Stimulated activated naive B cell treated with anti-CD40 and anti-IgM and Interleukin-4, amounts not matched to agents 10 μg/mL and 1 μg/mL and 100 μg/mL, for 72 hours (primary cell): ENCODE data around the gene NAGK.

ENCODE experiments used
- ATAC-seq, 2 donors: fragments of 150-1000 bp; cut with Tn5 transposase; replicated peaks; 2 replicates each; pipeline ENCODE4 v1.10.0; 2021; ENCODE audit warnings: moderate library complexity in 1 of 2
- DNase-seq: peaks from one replicate; pipeline ENCODE4 v3.0.0; 2021
- H3K27ac Mint-ChIP-seq: one replicate; pipeline ENCODE4 v1.8.0; 2022; ENCODE audit warnings: mild to moderate bottlenecking, mixed read lengths
- H3K27me3 Mint-ChIP-seq, 2 donors: one replicate each; pipeline ENCODE4 v1.8.0; 2022; ENCODE audit warnings: mixed read lengths in 2 of 2
- H3K36me3 Mint-ChIP-seq, 2 donors: one replicate each; pipeline ENCODE4 v1.8.0; 2022; ENCODE audit warnings: mixed read lengths in 2 of 2, mild to moderate bottlenecking in 1 of 2
- H3K4me1 Mint-ChIP-seq, 2 donors: one replicate each; pipeline ENCODE4 v1.8.0; 2022; ENCODE audit warnings: mixed read lengths in 2 of 2, mild to moderate bottlenecking in 1 of 2
- H3K4me3 Mint-ChIP-seq, 2 donors: one replicate each; pipeline ENCODE4 v1.8.0; 2022; ENCODE audit warnings: mild to moderate bottlenecking in 2 of 2, mixed read lengths in 2 of 2, moderate library complexity in 1 of 2
- H3K9me3 Mint-ChIP-seq, 2 donors: one replicate each; pipeline ENCODE4 v1.8.0; 2022; ENCODE audit warnings: mixed read lengths in 2 of 2, mild to moderate bottlenecking in 1 of 2

The NAGK gene

GRCh38 chr2:71060871-71061270 is 7.6 kb upstream of the NAGK start:
- peaks cover 8 to 19% of the 10 kb centered on the region in 2 donors for H3K27me3 Mint-ChIP-seq
- no peak overlapping the region for H3K4me3 Mint-ChIP-seq
- no peak overlapping the region for H3K27ac Mint-ChIP-seq
- DNase-seq (no peak), ATAC-seq (no peak)
- peaks cover 17 to 29% of the 10 kb centered on the region in 2 donors for H3K4me1 Mint-ChIP-seq
- no peaks in the 10 kb centered on the region for H3K9me3 Mint-ChIP-seq
- peaks cover 0 to 1% of the 10 kb centered on the region in 2 donors for H3K36me3 Mint-ChIP-seq

DNA sequence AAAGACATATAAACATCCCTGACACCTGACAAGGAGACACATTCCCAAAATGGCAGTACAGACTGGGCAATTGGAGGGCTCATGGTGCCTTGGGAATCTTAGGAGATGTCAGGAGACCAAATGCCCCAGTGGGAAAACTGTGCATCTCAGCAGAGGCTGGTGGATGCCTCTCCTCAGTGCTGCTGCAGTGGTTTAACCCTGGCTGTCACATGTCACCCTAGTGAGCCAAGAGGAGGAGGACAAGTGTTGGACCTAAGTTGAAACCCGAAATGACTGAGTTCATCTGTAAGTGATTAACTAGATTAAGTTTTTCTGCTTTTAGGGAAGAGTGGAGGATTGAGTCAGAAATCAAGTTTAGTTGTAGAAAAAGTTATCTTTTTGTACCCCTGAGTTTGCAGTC is 5.2 kb upstream of the NAGK start:
- Mint-ChIP-seq H3K4me3 (no peak overlapping the region), H3K36me3 (peaks cover 1 to 4% of the 10 kb centered on the region in 2 donors), H3K27ac (no peak overlapping the region), H3K9me3 (no peaks in the 10 kb centered on the region), H3K4me1 (peaks cover 23 to 43% of the 10 kb centered on the region in 2 donors), H3K27me3 (peaks cover 8 to 18% of the 10 kb centered on the region in 2 donors)
- ATAC-seq (no peak), DNase-seq (no peak)

DNA sequence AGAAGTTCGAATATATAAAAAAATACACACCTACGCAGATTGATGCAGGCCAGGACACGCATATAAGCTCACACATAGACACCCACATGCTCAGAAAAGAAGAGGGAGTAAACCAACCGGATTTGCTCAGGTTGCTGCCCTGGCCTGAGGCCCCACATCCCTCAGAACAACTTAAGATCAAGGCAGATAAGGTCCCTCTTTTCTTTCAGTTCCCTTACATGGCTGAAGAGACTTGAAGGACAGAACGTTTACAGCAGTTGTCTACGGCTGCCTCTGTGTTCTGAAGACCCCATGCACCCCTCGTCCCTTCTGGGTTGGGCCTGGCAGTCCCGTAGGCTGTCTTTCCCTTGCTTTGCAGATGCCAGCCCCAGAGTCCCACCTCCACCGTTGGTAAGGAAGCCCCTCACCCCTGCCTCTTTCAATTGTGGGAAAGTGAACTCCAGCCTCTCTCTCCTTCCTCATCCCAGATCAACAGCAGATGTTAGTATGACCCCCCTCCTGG is 4.3 kb upstream of the NAGK start:
- H3K4me1 Mint-ChIP-seq, result peaks cover 25 to 49% of the 10 kb centered on the region in 2 donors
- ATAC-seq, result no peak

DNA sequence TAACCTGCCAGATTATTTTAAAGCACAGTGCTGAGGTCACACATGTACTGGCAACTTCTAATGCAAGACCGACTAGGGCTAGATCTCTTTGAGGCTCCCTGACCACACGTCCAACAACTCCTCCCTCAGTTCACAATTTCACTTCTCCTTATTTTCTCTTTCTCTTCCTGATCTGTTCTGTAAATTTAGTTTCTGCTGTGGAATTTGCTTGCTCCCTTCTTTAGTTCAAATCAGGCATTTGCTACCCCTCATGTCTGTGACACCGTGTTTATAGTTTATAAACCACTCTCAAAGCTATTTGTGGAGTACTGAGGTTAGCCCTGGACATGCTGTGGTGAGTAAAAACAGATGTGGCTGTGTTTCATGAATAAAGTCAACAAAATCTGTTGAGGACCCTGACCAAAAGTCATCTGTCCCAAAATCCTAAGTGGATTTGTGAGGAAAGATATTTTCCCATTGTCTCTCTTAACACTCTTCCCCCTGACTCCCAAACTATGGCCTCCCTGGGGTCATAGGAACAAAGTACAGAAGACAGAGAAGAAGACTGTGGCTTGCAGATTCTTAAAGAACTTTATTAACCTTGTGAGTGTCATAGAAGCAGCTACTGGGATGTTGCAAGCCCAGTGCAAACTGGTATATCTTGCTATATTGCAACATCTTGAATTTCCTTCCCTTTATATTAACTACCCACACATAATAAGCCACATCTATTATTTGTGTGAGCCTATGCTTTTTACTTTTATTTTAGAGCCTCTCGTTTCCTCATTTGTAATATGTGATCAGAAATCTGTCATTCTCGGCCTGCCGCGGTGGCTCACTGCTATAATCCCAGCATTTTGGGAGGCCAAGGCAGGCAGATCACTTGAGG is 3.5 kb upstream of the NAGK start:
- ATAC-seq (peak; percentile 28 to 29), DNase-seq (no peak)
- Mint-ChIP-seq H3K36me3 (peaks cover 4 to 13% of the 10 kb centered on the region in 2 donors), H3K27me3 (peaks cover 0 to 7% of the 10 kb centered on the region in 2 donors), H3K4me1 (peaks cover 31 to 58% of the 10 kb centered on the region in 2 donors), H3K27ac (peak overlapping the region; percentile 89), H3K9me3 (no peaks in the 10 kb centered on the region), H3K4me3 (peak overlapping the region; percentile 6 to 70)

More for the DNA sequence above, 4.3 kb upstream of the NAGK start:
- H3K9me3 Mint-ChIP-seq, result no peaks in the 10 kb centered on the region
- peaks cover 1 to 9% of the 10 kb centered on the region in 2 donors for H3K36me3 Mint-ChIP-seq
- DNase-seq, result no peak
- H3K4me3 Mint-ChIP-seq, result no peak overlapping the region
- H3K27me3 Mint-ChIP-seq, result peaks cover 4 to 13% of the 10 kb centered on the region in 2 donors
- peak overlapping the region; percentile 7 for H3K27ac Mint-ChIP-seq

DNA sequence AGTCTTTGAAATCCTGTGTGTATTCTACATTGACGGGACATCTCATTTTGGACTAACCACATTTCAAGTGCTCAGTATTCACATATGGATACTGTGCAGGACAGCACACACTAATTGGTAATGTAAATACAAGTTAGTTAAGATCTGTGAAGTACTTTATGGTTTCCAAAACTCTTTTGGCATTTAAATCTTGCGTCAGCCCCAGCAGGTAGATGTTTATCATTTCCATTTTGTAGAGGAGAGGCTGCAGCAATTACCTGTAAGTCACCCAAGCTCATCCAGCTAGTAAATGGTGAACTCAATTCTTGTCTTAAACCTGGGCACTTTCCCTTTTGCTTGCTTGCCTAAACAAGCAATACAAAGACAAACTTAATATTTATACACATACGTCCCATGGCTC is 1.6 kb upstream of the NAGK start:
- DNase-seq (no peak), ATAC-seq (no peak)

GRCh38 chr2:71067567-71068217 is 756 bp upstream of the NAGK start:
- Mint-ChIP-seq H3K4me3 (peak overlapping the region; percentile 91 to 93), H3K36me3 (peaks cover 7 to 33% of the 10 kb centered on the region in 2 donors), H3K4me1 (peaks cover 55 to 84% of the 10 kb centered on the region in 2 donors), H3K27me3 (no peaks in the 10 kb centered on the region), H3K9me3 (no peaks in the 10 kb centered on the region), H3K27ac (peak overlapping the region; percentile 99)
- peak; percentile 11 for DNase-seq
- ATAC-seq, result peak; percentile 13 to 20

More for the DNA sequence above, 1.6 kb upstream of the NAGK start:
- Mint-ChIP-seq H3K4me3 (peak overlapping the region in 1 of 2 donors; percentile 93), H3K27ac (no peak overlapping the region), H3K9me3 (no peaks in the 10 kb centered on the region), H3K4me1 (peaks cover 50 to 76% of the 10 kb centered on the region in 2 donors), H3K27me3 (no peaks in the 10 kb centered on the region), H3K36me3 (peaks cover 5 to 29% of the 10 kb centered on the region in 2 donors)

DNA sequence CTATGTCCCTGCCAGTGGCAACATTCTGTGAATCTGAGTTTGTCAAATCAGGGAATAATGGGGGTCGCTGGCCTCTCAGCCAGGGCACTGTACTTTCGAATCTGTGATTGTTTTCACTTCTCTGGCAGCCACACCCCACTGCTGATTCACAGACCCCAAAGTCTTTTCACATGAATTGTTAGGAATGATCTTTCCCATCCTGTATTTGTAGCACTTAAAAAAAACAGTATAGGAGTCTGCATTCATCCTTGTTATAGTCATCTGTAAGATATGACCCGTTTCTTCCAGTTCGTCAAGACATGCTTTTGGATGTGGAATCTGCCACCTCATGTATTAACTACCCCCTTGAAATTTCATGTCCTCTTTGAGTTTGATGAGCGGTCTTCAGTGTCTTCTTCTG is 928 bp downstream of the NAGK start:
- DNase-seq (no peak), ATAC-seq (no peak)
- H3K4me3 Mint-ChIP-seq, result peak overlapping the region; percentile 91 to 93
- peak overlapping the region; percentile 99 for H3K27ac Mint-ChIP-seq
- no peaks in the 10 kb centered on the region for H3K27me3 Mint-ChIP-seq
- H3K9me3 Mint-ChIP-seq, result no peaks in the 10 kb centered on the region
- H3K4me1 Mint-ChIP-seq, result peaks cover 61 to 85% of the 10 kb centered on the region in 2 donors
- H3K36me3 Mint-ChIP-seq, result peaks cover 20 to 46% of the 10 kb centered on the region in 2 donors

- H3K36me3 Mint-ChIP-seq, result peaks cover 25 to 52% of the 10 kb centered on the region in 2 donors
- DNase-seq, result no peak
Measured at GRCh38 chr2:71070294-71071093, 2.0 kb downstream of the NAGK start.

GRCh38 chr2:71071681-71072398 is 3.4 kb downstream of the NAGK start:
- DNase-seq (peak; percentile 70), ATAC-seq (peak; percentile 59 to 67)
- H3K4me3 Mint-ChIP-seq, result peak overlapping the region; percentile 91 to 93
- no peaks in the 10 kb centered on the region for H3K27me3 Mint-ChIP-seq
- H3K27ac Mint-ChIP-seq, result peak overlapping the region; percentile 97
- H3K4me1 Mint-ChIP-seq, result peaks cover 49 to 70% of the 10 kb centered on the region in 2 donors
- H3K9me3 Mint-ChIP-seq, result no peaks in the 10 kb centered on the region
- peaks cover 31 to 58% of the 10 kb centered on the region in 2 donors for H3K36me3 Mint-ChIP-seq

More at GRCh38 chr2:71070294-71071093, 2.0 kb downstream of the NAGK start:
- Mint-ChIP-seq H3K27ac (peak overlapping the region; percentile 97), H3K27me3 (no peaks in the 10 kb centered on the region), H3K4me3 (peak overlapping the region; percentile 91 to 93), H3K9me3 (no peaks in the 10 kb centered on the region), H3K4me1 (peaks cover 51 to 75% of the 10 kb centered on the region in 2 donors)
- ATAC-seq, result no peak

- Mint-ChIP-seq H3K4me3 (peak overlapping the region; percentile 91 to 93), H3K27ac (peak overlapping the region; percentile 97), H3K4me1 (peaks cover 47 to 70% of the 10 kb centered on the region in 2 donors), H3K36me3 (peaks cover 37 to 64% of the 10 kb centered on the region in 2 donors), H3K27me3 (no peaks in the 10 kb centered on the region), H3K9me3 (no peaks in the 10 kb centered on the region)
- no peak for DNase-seq
- no peak for ATAC-seq
Measured at GRCh38 chr2:71072492-71072891, 4.0 kb downstream of the NAGK start.

DNA sequence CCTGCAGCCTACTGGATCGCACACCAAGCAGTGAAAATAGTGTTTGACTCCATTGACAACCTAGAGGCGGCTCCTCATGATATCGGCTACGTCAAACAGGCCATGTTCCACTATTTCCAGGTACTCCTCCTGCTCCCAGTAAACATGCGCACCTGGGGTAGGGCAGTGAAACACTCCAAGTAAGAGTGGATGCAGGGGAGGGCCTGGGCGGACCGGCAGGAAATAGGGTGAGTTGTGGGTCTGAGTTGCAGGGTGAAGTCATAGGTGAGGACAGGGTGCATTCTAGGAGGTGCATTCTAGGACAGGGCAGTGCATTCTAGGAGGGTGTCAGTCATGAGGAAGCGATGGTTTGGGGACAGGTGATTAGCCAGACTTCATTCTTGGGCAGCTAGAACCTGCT is 5.0 kb downstream of the NAGK start:
- no peaks in the 10 kb centered on the region for H3K27me3 Mint-ChIP-seq
- ATAC-seq (no peak), DNase-seq (no peak)
- peak overlapping the region; percentile 57 for H3K27ac Mint-ChIP-seq
- H3K9me3 Mint-ChIP-seq, result no peaks in the 10 kb centered on the region
- peaks cover 39 to 62% of the 10 kb centered on the region in 2 donors for H3K36me3 Mint-ChIP-seq
- H3K4me1 Mint-ChIP-seq, result peaks cover 44 to 60% of the 10 kb centered on the region in 2 donors
- peak overlapping the region in 1 of 2 donors; percentile 21 for H3K4me3 Mint-ChIP-seq

DNA sequence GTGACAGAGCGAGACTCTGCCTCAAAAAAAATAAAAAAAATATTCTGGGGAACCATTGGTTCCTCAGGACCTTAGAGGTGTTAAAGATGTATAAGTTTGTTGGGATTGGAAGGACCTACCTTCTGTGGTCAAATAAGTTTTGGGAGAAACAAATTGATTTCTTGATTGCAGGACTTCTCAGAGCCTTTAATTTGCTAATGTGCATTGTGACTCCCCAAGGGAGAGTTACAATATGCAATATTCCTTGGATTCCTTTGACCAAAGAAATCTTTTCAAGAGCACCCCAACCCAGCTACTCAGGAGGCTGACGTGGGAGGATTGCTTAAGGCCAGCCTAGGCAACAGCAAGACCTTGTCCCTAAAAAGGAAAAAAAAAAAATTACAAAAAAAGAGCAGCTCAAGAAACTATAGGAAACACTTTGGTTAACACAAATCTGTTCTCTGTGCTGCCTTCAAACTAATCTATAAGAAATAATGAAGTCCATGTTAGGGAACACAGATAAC is 6.5 kb downstream of the NAGK start:
- H3K4me3 Mint-ChIP-seq, result no peak overlapping the region
- no peak for DNase-seq
- H3K27ac Mint-ChIP-seq, result no peak overlapping the region
- H3K4me1 Mint-ChIP-seq, result peaks cover 38 to 48% of the 10 kb centered on the region in 2 donors
- peaks cover 40 to 64% of the 10 kb centered on the region in 2 donors for H3K36me3 Mint-ChIP-seq
- H3K27me3 Mint-ChIP-seq, result no peaks in the 10 kb centered on the region
- ATAC-seq, result no peak
- H3K9me3 Mint-ChIP-seq, result no peaks in the 10 kb centered on the region

GRCh38 chr2:71078624-71079023 is 10.2 kb downstream of the NAGK start:
- Mint-ChIP-seq H3K27me3 (no peaks in the 10 kb centered on the region), H3K4me1 (peaks cover 13 to 25% of the 10 kb centered on the region in 2 donors), H3K4me3 (no peak overlapping the region), H3K9me3 (no peaks in the 10 kb centered on the region), H3K27ac (no peak overlapping the region), H3K36me3 (peaks cover 31 to 42% of the 10 kb centered on the region in 2 donors)
- ATAC-seq, result no peak
- no peak for DNase-seq
